Measurements from ENCODE around the gene IBA57.

The IBA57 gene

GRCh38 chr1:228152097-228152917, 13.3 kb upstream of the IBA57 start:
- in situ Hi-C loops (cut with MboI; ENCODE audit: low sequenced_read_pairs, unreplicated experiment), result no loop called here
- no peak for DNase-seq (ENCODE audit: low spot score)

GRCh38 chr1:228152918-228153258, 12.7 kb upstream of the IBA57 start:
- in situ Hi-C loops (cut with MboI; ENCODE audit: low sequenced_read_pairs, unreplicated experiment), result no loop called here
- no peak for DNase-seq (ENCODE audit: low spot score)
- TF ChIP-seq CTCF (IDR thresholded peaks at IDR 0.05; ENCODE audit: borderline replicate concordance, control extremely low read depth, extremely low read depth, insufficient read depth, missing control alignments), result no peak

More at GRCh38 chr1:228152097-228152917, 13.3 kb upstream of the IBA57 start:
- TF ChIP-seq CTCF (IDR thresholded peaks at IDR 0.05; ENCODE audit: borderline replicate concordance, control extremely low read depth, extremely low read depth, insufficient read depth, missing control alignments), result no peak

GRCh38 chr1:228154021-228154669, 11.5 kb upstream of the IBA57 start:
- no peak for DNase-seq (ENCODE audit: low spot score)
- TF ChIP-seq CTCF (IDR thresholded peaks at IDR 0.05; ENCODE audit: borderline replicate concordance, control extremely low read depth, extremely low read depth, insufficient read depth, missing control alignments), result no peak
- in situ Hi-C loops (cut with MboI; ENCODE audit: low sequenced_read_pairs, unreplicated experiment), result no loop called here

- in situ Hi-C loops (cut with MboI; ENCODE audit: low sequenced_read_pairs, unreplicated experiment), result no loop called here
- DNase-seq (ENCODE audit: low spot score), result no peak
- TF ChIP-seq CTCF (IDR thresholded peaks at IDR 0.05; ENCODE audit: borderline replicate concordance, control extremely low read depth, extremely low read depth, insufficient read depth, missing control alignments), result no peak
Measured at GRCh38 chr1:228154670-228155571, 10.7 kb upstream of the IBA57 start.

- in situ Hi-C loops (cut with MboI; ENCODE audit: low sequenced_read_pairs, unreplicated experiment), result no loop called here
- no peak for DNase-seq (ENCODE audit: low spot score)
- TF ChIP-seq CTCF (IDR thresholded peaks at IDR 0.05; ENCODE audit: borderline replicate concordance, control extremely low read depth, extremely low read depth, insufficient read depth, missing control alignments), result no peak
Measured at GRCh38 chr1:228155596-228156514, 9.7 kb upstream of the IBA57 start.
